Mesenchymal stem cell (in vitro differentiated cells and primary cell): Measurements from ENCODE around the gene HEY2. TPM values are rescaled to one million over a fixed set of nuclear protein-coding genes. Genes with fewer than 3 reads are reported as not detected.
"Not testable (repeated sequence)": the region's sequence is repeated elsewhere in the genome, so short reads cannot be mapped to it uniquely, and the experiment has no call there.

Experiments used
- DNase-seq: peaks from one replicate; pipeline ENCODE4 v3.0.0-alpha.2; 2013
- H2AFZ ChIP-seq: one replicate; pipeline ENCODE4 v1.6.1; 2013; ENCODE audit warnings: low read depth, mild to moderate bottlenecking, control low read depth, inconsistent platforms, low read length, moderate library complexity
- H2AK5ac ChIP-seq: 2 replicates; pipeline ENCODE4 v1.6.1; 2013; ENCODE audit warnings: low read length, moderate library complexity, mild to moderate bottlenecking, inconsistent platforms; ENCODE audit not compliant: severe bottlenecking
- H2BK120ac ChIP-seq: one replicate; pipeline ENCODE4 v1.6.1; 2013; ENCODE audit warnings: low read depth, mild to moderate bottlenecking, inconsistent platforms, low read length, moderate library complexity
- H2BK12ac ChIP-seq, 2 experiments: one replicate each; pipeline ENCODE4 v1.6.1; 2013; ENCODE audit warnings: inconsistent platforms in 2 of 2, low read length in 2 of 2, mild to moderate bottlenecking in 2 of 2, moderate library complexity in 2 of 2, control low read depth in 1 of 2
- H2BK15ac ChIP-seq: one replicate; pipeline ENCODE4 v1.6.1; 2013; ENCODE audit warnings: mild to moderate bottlenecking, low read depth, inconsistent platforms; ENCODE audit not compliant: poor library complexity, severe bottlenecking
- H2BK5ac ChIP-seq: 2 replicates; pipeline ENCODE4 v1.6.1; 2013; ENCODE audit warnings: low read depth, mild to moderate bottlenecking, low read length, control low read depth, inconsistent platforms; ENCODE audit not compliant: poor library complexity, severe bottlenecking
- H3K14ac ChIP-seq, 2 experiments: one replicate each; pipeline ENCODE4 v1.6.1; 2013; ENCODE audit warnings: inconsistent platforms in 2 of 2, low read length in 2 of 2, control low read depth in 1 of 2, mild to moderate bottlenecking in 1 of 2, moderate library complexity in 1 of 2
- H3K18ac ChIP-seq, 2 experiments: one replicate each; pipeline ENCODE4 v1.6.1; 2013; ENCODE audit warnings: inconsistent platforms in 2 of 2, low read length in 2 of 2, control low read depth in 1 of 2, low read depth in 1 of 2, mild to moderate bottlenecking in 1 of 2
- H3K23ac ChIP-seq, 2 experiments: one replicate each; pipeline ENCODE4 v1.6.1; 2013; ENCODE audit warnings: inconsistent platforms in 2 of 2, low read length in 2 of 2, mild to moderate bottlenecking in 2 of 2, moderate library complexity in 2 of 2, control low read depth in 1 of 2
- H3K27ac ChIP-seq: 2 replicates; pipeline ENCODE4 v1.5.1; 2013; ENCODE audit warnings: mild to moderate bottlenecking, moderate library complexity, low read length, control low read depth, inconsistent platforms; ENCODE audit not compliant: poor library complexity, severe bottlenecking
- H3K27me3 ChIP-seq, 2 experiments: 2 replicates each; pipeline versions ENCODE4 v1.6.1 to v1.7.0; 2013; ENCODE audit warnings: low read length in 2 of 2, mild to moderate bottlenecking in 2 of 2, moderate library complexity in 2 of 2, control low read depth in 1 of 2, inconsistent platforms in 1 of 2; ENCODE audit not compliant: control insufficient read depth in 1 of 2, insufficient read depth in 1 of 2
- H3K36me3 ChIP-seq, 2 experiments: 2 replicates each; pipeline versions ENCODE4 v1.6.1 to v1.7.0; 2013; ENCODE audit warnings: low read length in 2 of 2, control low read depth in 1 of 2, inconsistent platforms in 1 of 2, low read depth in 1 of 2, mild to moderate bottlenecking in 1 of 2; ENCODE audit not compliant: insufficient read depth in 2 of 2, control insufficient read depth in 1 of 2
- H3K4ac ChIP-seq, 2 experiments: one replicate each; pipeline ENCODE4 v1.6.1; 2013; ENCODE audit warnings: inconsistent platforms in 2 of 2, low read length in 2 of 2, mild to moderate bottlenecking in 2 of 2, moderate library complexity in 2 of 2, control low read depth in 1 of 2, low read depth in 1 of 2
- H3K4me1 ChIP-seq: 2 replicates; pipeline ENCODE4 v1.6.1; 2013; ENCODE audit warnings: low read depth, low read length, control low read depth; ENCODE audit not compliant: control insufficient read depth, insufficient read depth
- H3K4me2 ChIP-seq: 2 replicates; pipeline ENCODE4 v1.6.1; 2013; ENCODE audit warnings: low read length, mild to moderate bottlenecking, inconsistent platforms; ENCODE audit not compliant: poor library complexity, severe bottlenecking
- H3K4me3 ChIP-seq, 2 experiments: 2 replicates each; pipeline versions ENCODE4 v1.5.1 to v1.7.0; 2013; ENCODE audit warnings: low read length in 2 of 2, mild to moderate bottlenecking in 2 of 2, control low read depth in 1 of 2, low read depth in 1 of 2; ENCODE audit not compliant: insufficient read depth in 1 of 2
- H3K79me1 ChIP-seq: replicated peaks from 2 replicates; pipeline ENCODE4 v1.6.1; 2013; ENCODE audit warnings: mild to moderate bottlenecking, control low read depth, low read length, inconsistent platforms; ENCODE audit not compliant: poor library complexity, severe bottlenecking
- H3K9ac ChIP-seq: 2 replicates; pipeline ENCODE4 v1.7.0; 2013; ENCODE audit warnings: mild to moderate bottlenecking, low read length, moderate library complexity
- H3K9me3 ChIP-seq: 2 replicates; pipeline ENCODE4 v1.7.0; 2013; ENCODE audit warnings: mild to moderate bottlenecking, low read length; ENCODE audit not compliant: control insufficient read depth
- H4K8ac ChIP-seq: one replicate; pipeline ENCODE4 v1.6.1; 2013; ENCODE audit warnings: inconsistent platforms, mild to moderate bottlenecking, low read length, moderate library complexity
- H4K91ac ChIP-seq: one replicate; pipeline ENCODE4 v1.6.1; 2013; ENCODE audit warnings: mild to moderate bottlenecking, low read length, inconsistent platforms
- WGBS: methylation state at CpG from one replicate; pipeline ENCODE4 v1.1.7; 2013; ENCODE audit warnings: mixed read lengths; 5-methylcytosine and 5-hydroxymethylcytosine counted together
- polyA plus RNA-seq, 2 experiments: library from polyadenylated mRNA; stranded (reverse); fragments of 200-250 nt; gene quantifications; one replicate each; pipeline ENCODE4 v1.2.3, GENCODE V29; 2013

Gene HEY2
- polyA plus RNA-seq (2013, experiment 1 of 2): 0.29 TPM
- 0.25 TPM for polyA plus RNA-seq (2013, experiment 2 of 2)

DNA sequence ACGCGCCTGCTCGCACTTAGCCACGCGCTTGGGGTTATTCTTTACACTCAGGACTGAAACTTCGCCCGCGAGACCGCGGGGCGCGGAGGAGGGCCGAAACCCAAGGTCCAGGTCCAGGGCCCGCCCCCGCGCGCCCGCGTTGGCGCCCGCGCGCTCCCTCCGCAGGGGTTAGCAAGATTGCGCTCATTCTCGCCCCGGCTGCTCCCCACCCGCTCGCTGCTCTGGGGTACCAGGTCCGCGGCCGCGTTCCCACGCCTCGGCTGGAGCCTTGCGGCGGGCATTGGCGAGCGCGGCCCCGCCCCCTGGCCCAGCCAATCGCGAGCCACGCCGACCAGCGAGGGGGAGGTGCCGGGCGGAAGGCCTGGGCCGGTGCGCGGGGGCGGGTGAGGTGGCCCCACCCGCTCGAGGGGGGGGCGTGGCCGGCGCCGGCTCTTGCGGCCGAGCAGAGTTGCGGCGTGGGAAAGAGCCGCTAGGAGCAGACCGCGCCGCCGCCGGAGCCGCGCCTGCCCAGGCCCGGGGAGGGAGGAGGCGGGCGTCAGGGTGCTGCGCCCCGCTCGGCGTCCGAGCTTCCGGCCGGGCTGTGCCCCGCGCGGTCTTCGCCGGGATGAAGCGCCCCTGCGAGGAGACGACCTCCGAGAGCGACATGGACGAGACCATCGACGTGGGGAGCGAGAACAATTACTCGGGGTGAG is at the start of gene HEY2:
HEY2 (plus strand) TSS at position 460 of the 692 bp plus-strand sequence; CDS start at position 605, 145 bp downstream.
- H3K27me3 ChIP-seq: peaks cover 5 to 58% of the 10 kb centered on the region in 2 experiments

GRCh38 chr6:125700581-125701353 is 48.7 kb upstream of the HEY2 start:
- H2AK5ac ChIP-seq: no peak overlapping the region
- no peaks in the 10 kb centered on the region for H3K27me3 ChIP-seq
- H3K9me3 ChIP-seq: no peaks in the 10 kb centered on the region
- no peak overlapping the region for H3K27ac ChIP-seq
- H3K4me2 ChIP-seq: no peak overlapping the region
- H3K18ac ChIP-seq: no peak overlapping the region
- no peak overlapping the region for H3K14ac ChIP-seq
- H3K4ac ChIP-seq: no peak overlapping the region
- WGBS: 69% methylated on average over 3 of the region's 3 CpGs
- H3K36me3 ChIP-seq: no peaks in the 10 kb centered on the region
- H3K23ac ChIP-seq: no peak overlapping the region
- DNase-seq: no peak
- no peak overlapping the region for H2BK5ac ChIP-seq
- H3K4me1 ChIP-seq: no peaks in the 10 kb centered on the region
- H4K8ac ChIP-seq: no peak overlapping the region
- H2BK12ac ChIP-seq: no peak overlapping the region
- H2BK120ac ChIP-seq: no peak overlapping the region
- H4K91ac ChIP-seq: no peak overlapping the region
- no peak overlapping the region for H2BK15ac ChIP-seq
- H3K79me1 ChIP-seq: no peaks in the 10 kb centered on the region
- H3K4me3 ChIP-seq: no peak overlapping the region
- no peak overlapping the region for H2AFZ ChIP-seq
- no peak overlapping the region for H3K9ac ChIP-seq

More for the DNA sequence above, at the start of gene HEY2:
- peak within 1 kb of the TSS; percentile 64 for H3K9ac ChIP-seq
- H3K79me1 ChIP-seq: no peaks in the 10 kb centered on the region
- peak within 1 kb of the TSS; percentile 83 for H2BK15ac ChIP-seq
- no peaks in the 10 kb centered on the region for H3K36me3 ChIP-seq
- H2BK120ac ChIP-seq: no peak within 1 kb of the TSS
- peak within 1 kb of the TSS; percentile 88 for H2AFZ ChIP-seq
- H3K4ac ChIP-seq: no peak within 1 kb of the TSS
- no peaks in the 10 kb centered on the region for H3K9me3 ChIP-seq
- peaks cover 22% of the 10 kb centered on the region for H3K4me1 ChIP-seq
- H3K23ac ChIP-seq: peak within 1 kb of the TSS in 1 of 2 experiments; percentile 75
- H4K91ac ChIP-seq: no peak within 1 kb of the TSS
- peak within 1 kb of the TSS; percentile 64 for H4K8ac ChIP-seq
- H2BK5ac ChIP-seq: no peak within 1 kb of the TSS
- H2AK5ac ChIP-seq: no peak within 1 kb of the TSS
- H3K4me3 ChIP-seq: peak within 1 kb of the TSS; percentile 79 to 82
- peak; percentile 89 for DNase-seq
- under 1% methylated on average over 83 of the region's 95 CpGs for WGBS
- H2BK12ac ChIP-seq: peak within 1 kb of the TSS in 1 of 2 experiments; percentile 78
- no peak within 1 kb of the TSS for H3K27ac ChIP-seq
- peak within 1 kb of the TSS; percentile 54 to 62 for H3K18ac ChIP-seq
- H3K4me2 ChIP-seq: peak within 1 kb of the TSS; percentile 96
- no peak within 1 kb of the TSS for H3K14ac ChIP-seq

GRCh38 chr6:125701354-125701668 is 48.1 kb upstream of the HEY2 start:
- Histone ChIP-seq H2BK5ac (no peak overlapping the region), H3K14ac (no peak overlapping the region), H2AK5ac (no peak overlapping the region), H3K23ac (no peak overlapping the region), H3K4me1 (no peaks in the 10 kb centered on the region), H3K36me3 (no peaks in the 10 kb centered on the region), H2BK12ac (no peak overlapping the region), H2BK15ac (no peak overlapping the region), H3K27me3 (no peaks in the 10 kb centered on the region), H3K9ac (no peak overlapping the region), H2AFZ (no peak overlapping the region), H3K18ac (no peak overlapping the region), H3K4ac (no peak overlapping the region), H2BK120ac (no peak overlapping the region), H4K8ac (no peak overlapping the region), H3K27ac (no peak overlapping the region), H3K79me1 (no peaks in the 10 kb centered on the region), H3K4me2 (no peak overlapping the region), H4K91ac (no peak overlapping the region), H3K9me3 (no peaks in the 10 kb centered on the region), H3K4me3 (no peak overlapping the region)
- WGBS: no CpG with 5 or more reads among the region's 1 CpG
- DNase-seq: no peak

- H3K14ac ChIP-seq, H2AK5ac ChIP-seq: not testable (repeated sequence)
Measured at GRCh38 chr6:125703882-125704281, 45.5 kb upstream of the HEY2 start.

More at GRCh38 chr6:125703882-125704281, 45.5 kb upstream of the HEY2 start:
- H3K27ac ChIP-seq, H4K91ac ChIP-seq, H2BK5ac ChIP-seq, H3K9me3 ChIP-seq, H3K79me1 ChIP-seq, H3K9ac ChIP-seq, H2AFZ ChIP-seq, H3K4me1 ChIP-seq, DNase-seq, H4K8ac ChIP-seq, H2BK15ac ChIP-seq, H2BK120ac ChIP-seq, H3K4me3 ChIP-seq, H3K4me2 ChIP-seq, H3K23ac ChIP-seq, H3K27me3 ChIP-seq, H3K36me3 ChIP-seq, H3K4ac ChIP-seq, H3K18ac ChIP-seq, H2BK12ac ChIP-seq: not testable (repeated sequence)
- WGBS: 80% methylated on average over 4 of the region's 5 CpGs
